Measurements from ENCODE around the gene SELENOW. TPM values are rescaled to one million over a fixed set of nuclear protein-coding genes. Genes with fewer than 3 reads are reported as not detected.
A peak's percentile ranks its signal among the peaks of the same experiment; 100 is the strongest.
"Not testable (repeated sequence)": the region's sequence is repeated elsewhere in the genome, so short reads cannot be mapped to it uniquely, and the experiment has no call there.

The SELENOW gene
- total RNA-seq, 1 donor from 2014 or later, result 450 TPM

DNA sequence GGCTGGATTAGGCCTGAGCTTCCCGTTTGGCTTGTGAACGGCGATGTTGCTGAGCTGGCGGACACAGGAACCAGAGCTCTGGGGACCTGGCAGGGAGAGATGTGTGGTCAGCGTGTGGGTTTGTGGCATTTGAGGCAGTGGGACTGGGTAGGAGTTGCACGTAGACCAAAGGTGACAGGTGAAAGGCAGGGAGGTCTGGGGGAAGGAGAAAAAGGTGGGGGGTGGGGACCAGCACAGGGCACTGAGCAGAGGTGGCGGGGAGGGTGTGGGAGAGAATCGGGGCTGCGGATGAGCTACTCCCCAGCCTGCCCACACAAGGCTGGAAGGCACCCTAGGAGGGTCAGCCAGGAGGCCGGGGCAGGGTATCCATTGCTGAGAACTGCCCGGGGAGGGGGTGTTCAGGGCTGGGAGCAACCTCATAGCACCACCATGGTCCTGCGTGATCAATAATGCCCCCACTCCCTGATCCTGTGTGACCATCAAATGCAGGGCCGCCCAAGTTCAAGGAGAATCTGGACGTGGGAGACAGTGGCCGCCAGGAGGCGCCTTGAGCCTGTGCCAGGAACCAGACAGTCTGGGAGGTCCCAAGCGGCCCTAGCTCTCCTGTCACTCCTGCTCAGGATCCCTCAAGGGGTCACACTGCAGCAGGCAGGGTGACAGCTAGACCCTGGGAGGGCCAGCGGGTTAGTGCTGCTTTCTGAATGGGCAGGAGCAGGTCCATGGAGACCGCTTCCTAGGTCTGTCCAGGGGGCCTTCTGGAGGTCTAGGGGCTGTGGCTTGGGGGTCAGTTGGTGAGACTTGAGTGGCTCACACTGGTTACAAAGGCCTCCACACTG is 12.8 kb upstream of the SELENOW start:
- Histone ChIP-seq H3K27me3 (ENCODE audit: control insufficient read depth in 3 of 3, insufficient read depth in 3 of 3, low read length in 3 of 3) (no peaks in the 10 kb centered on the region), H3K4me1 (ENCODE audit: control insufficient read depth in 3 of 3, insufficient read depth in 3 of 3, low read length in 3 of 3) (peaks cover 5 to 11% (median 9%) of the 10 kb centered on the region in 3 donors), H3K9me3 (ENCODE audit: control insufficient read depth in 3 of 3, low read length in 3 of 3) (no peaks in the 10 kb centered on the region), H3K4me3 (ENCODE audit: low read length in 3 of 3) (no peak overlapping the region), H3K36me3 (ENCODE audit: control insufficient read depth in 3 of 3, insufficient read depth in 3 of 3, low read length in 3 of 3) (no peaks in the 10 kb centered on the region), H3K27ac (ENCODE audit: low read depth, low read length) (no peak overlapping the region), H3K9ac (ENCODE audit: low read depth in 1 of 3, low read length in 3 of 3) (peak overlapping the region in 1 of 3 donors; percentile 8)

GRCh38 chr19:47766359-47766620 is 12.2 kb upstream of the SELENOW start:
- H3K27ac ChIP-seq (ENCODE audit: low read depth, low read length), result no peak overlapping the region
- no peaks in the 10 kb centered on the region for H3K9me3 ChIP-seq (ENCODE audit: control insufficient read depth in 3 of 3, low read length in 3 of 3)
- H3K4me1 ChIP-seq (ENCODE audit: control insufficient read depth in 3 of 3, insufficient read depth in 3 of 3, low read length in 3 of 3), result peaks cover 5 to 11% (median 9%) of the 10 kb centered on the region in 3 donors
- peak overlapping the region in 1 of 3 donors; percentile 8 for H3K9ac ChIP-seq (ENCODE audit: low read depth in 1 of 3, low read length in 3 of 3)
- no peaks in the 10 kb centered on the region for H3K27me3 ChIP-seq (ENCODE audit: control insufficient read depth in 3 of 3, insufficient read depth in 3 of 3, low read length in 3 of 3)
- H3K36me3 ChIP-seq (ENCODE audit: control insufficient read depth in 3 of 3, insufficient read depth in 3 of 3, low read length in 3 of 3), result no peaks in the 10 kb centered on the region
- H3K4me3 ChIP-seq (ENCODE audit: low read length in 3 of 3), result no peak overlapping the region

- no peaks in the 10 kb centered on the region for H3K36me3 ChIP-seq (ENCODE audit: control insufficient read depth in 3 of 3, insufficient read depth in 3 of 3, low read length in 3 of 3)
- H3K27ac ChIP-seq (ENCODE audit: low read depth, low read length), result no peak overlapping the region
- H3K9me3 ChIP-seq (ENCODE audit: control insufficient read depth in 3 of 3, low read length in 3 of 3), result no peaks in the 10 kb centered on the region
- no peak overlapping the region for H3K4me3 ChIP-seq (ENCODE audit: low read length in 3 of 3)
- no peaks in the 10 kb centered on the region for H3K27me3 ChIP-seq (ENCODE audit: control insufficient read depth in 3 of 3, insufficient read depth in 3 of 3, low read length in 3 of 3)
- peak overlapping the region in 1 of 3 donors; percentile 8 for H3K9ac ChIP-seq (ENCODE audit: low read depth in 1 of 3, low read length in 3 of 3)
- H3K4me1 ChIP-seq (ENCODE audit: control insufficient read depth in 3 of 3, insufficient read depth in 3 of 3, low read length in 3 of 3), result peaks cover 5 to 11% (median 9%) of the 10 kb centered on the region in 3 donors
These were observed 11.8 kb upstream of the SELENOW start for GRCh38 chr19:47766670-47767069.

DNA sequence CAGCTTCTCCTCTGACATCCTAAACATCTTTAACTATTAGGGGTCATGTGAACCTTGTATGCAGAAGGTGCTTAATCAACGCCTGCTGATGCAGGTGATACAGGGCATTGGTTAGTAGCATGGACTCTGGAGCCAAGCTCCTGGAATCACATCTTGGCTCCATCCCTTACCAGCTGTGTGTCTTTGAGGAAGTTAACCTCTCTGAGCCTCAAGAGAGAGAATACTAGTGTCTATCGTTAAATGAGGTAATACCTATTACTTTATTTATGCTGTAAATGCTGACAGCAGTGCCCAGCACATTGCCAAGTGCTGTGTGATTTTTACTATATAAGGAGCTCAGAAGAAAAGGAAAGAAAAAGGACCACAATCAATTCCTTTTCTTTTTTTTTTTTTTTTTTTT is 11.2 kb upstream of the SELENOW start:
- Histone ChIP-seq H3K4me3 (ENCODE audit: low read length in 3 of 3) (no peak overlapping the region), H3K9me3 (ENCODE audit: control insufficient read depth in 3 of 3, low read length in 3 of 3) (no peaks in the 10 kb centered on the region), H3K36me3 (ENCODE audit: control insufficient read depth in 3 of 3, insufficient read depth in 3 of 3, low read length in 3 of 3) (no peaks in the 10 kb centered on the region), H3K4me1 (ENCODE audit: control insufficient read depth in 3 of 3, insufficient read depth in 3 of 3, low read length in 3 of 3) (peaks cover 5 to 11% (median 9%) of the 10 kb centered on the region in 3 donors), H3K9ac (ENCODE audit: low read depth in 1 of 3, low read length in 3 of 3) (no peak overlapping the region), H3K27ac (ENCODE audit: low read depth, low read length) (no peak overlapping the region), H3K27me3 (ENCODE audit: control insufficient read depth in 3 of 3, insufficient read depth in 3 of 3, low read length in 3 of 3) (no peaks in the 10 kb centered on the region)

GRCh38 chr19:47768604-47769003 is 9.9 kb upstream of the SELENOW start:
- Histone ChIP-seq H3K4me1 (ENCODE audit: control insufficient read depth in 3 of 3, insufficient read depth in 3 of 3, low read length in 3 of 3) (peaks cover 5 to 9% (median 8%) of the 10 kb centered on the region in 3 donors), H3K27me3 (ENCODE audit: control insufficient read depth in 3 of 3, insufficient read depth in 3 of 3, low read length in 3 of 3) (no peaks in the 10 kb centered on the region), H3K36me3 (ENCODE audit: control insufficient read depth in 3 of 3, insufficient read depth in 3 of 3, low read length in 3 of 3) (no peaks in the 10 kb centered on the region), H3K4me3 (ENCODE audit: low read length in 3 of 3) (no peak overlapping the region), H3K9ac (ENCODE audit: low read depth in 1 of 3, low read length in 3 of 3) (no peak overlapping the region), H3K27ac (ENCODE audit: low read depth, low read length) (no peak overlapping the region), H3K9me3 (ENCODE audit: control insufficient read depth in 3 of 3, low read length in 3 of 3) (no peaks in the 10 kb centered on the region)

GRCh38 chr19:47769534-47769933 is 9.0 kb upstream of the SELENOW start:
- Histone ChIP-seq H3K4me3 (ENCODE audit: low read length in 3 of 3) (no peak overlapping the region), H3K9ac (ENCODE audit: low read depth in 1 of 3, low read length in 3 of 3) (no peak overlapping the region), H3K27me3 (ENCODE audit: control insufficient read depth in 3 of 3, insufficient read depth in 3 of 3, low read length in 3 of 3) (no peaks in the 10 kb centered on the region), H3K9me3 (ENCODE audit: control insufficient read depth in 3 of 3, low read length in 3 of 3) (no peaks in the 10 kb centered on the region), H3K27ac (ENCODE audit: low read depth, low read length) (no peak overlapping the region), H3K36me3 (ENCODE audit: control insufficient read depth in 3 of 3, insufficient read depth in 3 of 3, low read length in 3 of 3) (no peaks in the 10 kb centered on the region), H3K4me1 (ENCODE audit: control insufficient read depth in 3 of 3, insufficient read depth in 3 of 3, low read length in 3 of 3) (peaks cover 5 to 9% (median 8%) of the 10 kb centered on the region in 3 donors)

DNA sequence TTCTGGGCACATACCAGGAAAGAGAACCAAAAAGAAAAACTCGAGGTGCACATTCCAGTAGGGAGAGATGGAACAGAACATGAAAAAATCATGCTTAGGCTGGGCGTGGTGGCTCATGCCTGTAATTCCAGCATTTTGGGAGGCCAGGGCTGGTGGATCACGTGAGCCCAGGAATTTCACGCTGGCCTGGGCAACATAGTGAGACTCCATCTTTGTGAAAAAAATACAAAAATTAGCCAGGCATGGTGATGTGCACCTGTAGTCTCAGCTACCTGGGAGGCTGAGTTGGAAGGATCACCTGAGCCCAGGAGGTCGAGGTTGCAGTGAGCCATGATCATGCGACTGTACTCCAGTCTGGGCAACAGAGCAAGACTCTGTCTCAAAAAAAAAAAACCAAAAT is 7.2 kb upstream of the SELENOW start:
- not testable (repeated sequence) for H3K9ac ChIP-seq (ENCODE audit: low read depth in 1 of 3, low read length in 3 of 3); H3K27ac ChIP-seq (ENCODE audit: low read depth, low read length); H3K4me3 ChIP-seq (ENCODE audit: low read length in 3 of 3); H3K36me3 ChIP-seq (ENCODE audit: control insufficient read depth in 3 of 3, insufficient read depth in 3 of 3, low read length in 3 of 3); H3K27me3 ChIP-seq (ENCODE audit: control insufficient read depth in 3 of 3, insufficient read depth in 3 of 3, low read length in 3 of 3); H3K9me3 ChIP-seq (ENCODE audit: control insufficient read depth in 3 of 3, low read length in 3 of 3); H3K4me1 ChIP-seq (ENCODE audit: control insufficient read depth in 3 of 3, insufficient read depth in 3 of 3, low read length in 3 of 3)

- H3K4me1 ChIP-seq (ENCODE audit: control insufficient read depth in 3 of 3, insufficient read depth in 3 of 3, low read length in 3 of 3), result peaks cover 26 to 30% (median 30%) of the 10 kb centered on the region in 3 donors
- no peaks in the 10 kb centered on the region for H3K9me3 ChIP-seq (ENCODE audit: control insufficient read depth in 3 of 3, low read length in 3 of 3)
- H3K9ac ChIP-seq (ENCODE audit: low read depth in 1 of 3, low read length in 3 of 3), result no peak overlapping the region
- H3K4me3 ChIP-seq (ENCODE audit: low read length in 3 of 3), result no peak overlapping the region
- no peak overlapping the region for H3K27ac ChIP-seq (ENCODE audit: low read depth, low read length)
- H3K27me3 ChIP-seq (ENCODE audit: control insufficient read depth in 3 of 3, insufficient read depth in 3 of 3, low read length in 3 of 3), result no peaks in the 10 kb centered on the region
- H3K36me3 ChIP-seq (ENCODE audit: control insufficient read depth in 3 of 3, insufficient read depth in 3 of 3, low read length in 3 of 3), result peaks cover 8 to 11% (median 11%) of the 10 kb centered on the region in 3 donors
These were observed 1.9 kb upstream of the SELENOW start for GRCh38 chr19:47776568-47776967.

- H3K4me1 ChIP-seq (ENCODE audit: control insufficient read depth in 3 of 3, insufficient read depth in 3 of 3, low read length in 3 of 3), result peaks cover 34 to 39% (median 39%) of the 10 kb centered on the region in 3 donors
- H3K9ac ChIP-seq (ENCODE audit: low read depth in 1 of 3, low read length in 3 of 3), result peak overlapping the region in 2 of 3 donors; percentile 89 to 94
- peak overlapping the region; percentile 92 for H3K27ac ChIP-seq (ENCODE audit: low read depth, low read length)
- peak overlapping the region in 2 of 3 donors; percentile 83 to 91 for H3K4me3 ChIP-seq (ENCODE audit: low read length in 3 of 3)
- H3K27me3 ChIP-seq (ENCODE audit: control insufficient read depth in 3 of 3, insufficient read depth in 3 of 3, low read length in 3 of 3); H3K9me3 ChIP-seq (ENCODE audit: control insufficient read depth in 3 of 3, low read length in 3 of 3): not testable (repeated sequence)
- H3K36me3 ChIP-seq (ENCODE audit: control insufficient read depth in 3 of 3, insufficient read depth in 3 of 3, low read length in 3 of 3), result peaks cover 14 to 17% (median 16%) of the 10 kb centered on the region in 3 donors
These were observed 1.1 kb upstream of the SELENOW start for GRCh38 chr19:47777245-47778048.

- Histone ChIP-seq H3K27me3 (ENCODE audit: control insufficient read depth in 3 of 3, insufficient read depth in 3 of 3, low read length in 3 of 3) (no peaks in the 10 kb centered on the region), H3K4me1 (ENCODE audit: control insufficient read depth in 3 of 3, insufficient read depth in 3 of 3, low read length in 3 of 3) (peaks cover 36 to 44% (median 39%) of the 10 kb centered on the region in 3 donors)
These were observed 450 bp downstream of the SELENOW start for GRCh38 chr19:47778954-47779351.

More at GRCh38 chr19:47778954-47779351, 450 bp downstream of the SELENOW start:
- H3K9ac ChIP-seq (ENCODE audit: low read depth in 1 of 3, low read length in 3 of 3), result peak overlapping the region; percentile 85 to 94 (median 89)
- H3K9me3 ChIP-seq (ENCODE audit: control insufficient read depth in 3 of 3, low read length in 3 of 3), result no peaks in the 10 kb centered on the region
- H3K27ac ChIP-seq (ENCODE audit: low read depth, low read length), result peak overlapping the region; percentile 92
- H3K36me3 ChIP-seq (ENCODE audit: control insufficient read depth in 3 of 3, insufficient read depth in 3 of 3, low read length in 3 of 3), result peaks cover 23 to 25% (median 24%) of the 10 kb centered on the region in 3 donors
- H3K4me3 ChIP-seq (ENCODE audit: low read length in 3 of 3), result peak overlapping the region; percentile 82 to 91 (median 83)

All from skeletal muscle tissue (tissue), 4 donors.